Fibroblast of mammary gland (primary cell): ENCODE measurements around the gene B3GAT1.

Experiments used
- DNase-seq: peaks from one replicate; pipeline ENCODE4 v3.0.0-alpha.2; 2010; ENCODE audit warnings: low read depth
- H3K4me3 ChIP-seq: 2 replicates; pipeline ENCODE4 v1.5.1; 2011; ENCODE audit warnings: low read depth, mild to moderate bottlenecking, low read length, moderate library complexity; ENCODE audit not compliant: control insufficient read depth
- TF ChIP-seq, protein P1 (sequence below): conservative IDR thresholded peaks from 2 replicates; pipeline ENCODE4 v1.5.1; 2011; ENCODE audit warnings: low read depth, low read length, inconsistent platforms; ENCODE audit not compliant: control insufficient read depth, insufficient read depth

The B3GAT1 gene

DNA sequence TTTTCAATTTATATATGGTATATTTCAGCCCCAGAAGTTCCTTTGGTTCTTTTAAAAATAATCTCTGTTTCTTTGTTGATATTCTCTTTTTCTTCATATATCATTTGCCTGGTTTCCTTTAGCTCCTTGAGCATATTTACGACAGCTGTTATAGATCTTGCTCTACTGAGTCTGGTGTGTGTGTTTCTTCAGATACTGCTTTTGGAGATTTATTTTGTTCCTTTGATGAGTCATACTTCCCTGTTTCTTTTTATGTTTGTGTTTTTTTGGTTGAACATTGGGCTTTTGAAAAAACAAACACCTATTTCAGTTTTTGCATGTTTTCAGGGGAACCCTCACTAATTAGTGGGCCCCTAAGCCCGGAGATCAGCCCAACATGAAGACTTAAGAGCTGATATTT lies 56.9 kb downstream of the B3GAT1 start:
- TF ChIP-seq, protein P1, sequence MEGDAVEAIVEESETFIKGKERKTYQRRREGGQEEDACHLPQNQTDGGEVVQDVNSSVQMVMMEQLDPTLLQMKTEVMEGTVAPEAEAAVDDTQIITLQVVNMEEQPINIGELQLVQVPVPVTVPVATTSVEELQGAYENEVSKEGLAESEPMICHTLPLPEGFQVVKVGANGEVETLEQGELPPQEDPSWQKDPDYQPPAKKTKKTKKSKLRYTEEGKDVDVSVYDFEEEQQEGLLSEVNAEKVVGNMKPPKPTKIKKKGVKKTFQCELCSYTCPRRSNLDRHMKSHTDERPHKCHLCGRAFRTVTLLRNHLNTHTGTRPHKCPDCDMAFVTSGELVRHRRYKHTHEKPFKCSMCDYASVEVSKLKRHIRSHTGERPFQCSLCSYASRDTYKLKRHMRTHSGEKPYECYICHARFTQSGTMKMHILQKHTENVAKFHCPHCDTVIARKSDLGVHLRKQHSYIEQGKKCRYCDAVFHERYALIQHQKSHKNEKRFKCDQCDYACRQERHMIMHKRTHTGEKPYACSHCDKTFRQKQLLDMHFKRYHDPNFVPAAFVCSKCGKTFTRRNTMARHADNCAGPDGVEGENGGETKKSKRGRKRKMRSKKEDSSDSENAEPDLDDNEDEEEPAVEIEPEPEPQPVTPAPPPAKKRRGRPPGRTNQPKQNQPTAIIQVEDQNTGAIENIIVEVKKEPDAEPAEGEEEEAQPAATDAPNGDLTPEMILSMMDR: no peak
- no peak for DNase-seq
- no peak overlapping the region for H3K4me3 ChIP-seq

DNA sequence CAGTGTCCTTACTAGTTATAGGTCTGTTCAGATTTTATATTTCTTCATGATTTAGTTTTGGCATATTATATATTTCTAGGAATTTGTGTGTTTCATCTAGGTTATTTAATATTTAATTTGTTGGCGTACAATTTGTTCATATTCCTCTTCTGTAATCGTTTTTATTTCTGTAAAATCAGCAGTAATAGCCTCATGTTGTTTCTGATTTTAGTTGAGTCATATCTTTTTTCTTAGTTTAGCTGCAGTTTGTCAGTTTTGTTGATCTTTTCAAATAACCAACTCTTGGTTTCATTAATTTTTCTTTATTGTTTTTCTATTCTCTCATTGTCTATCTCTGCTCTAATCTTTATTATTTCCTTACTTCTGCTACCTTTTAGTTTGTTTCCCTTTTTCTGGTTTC lies 59.9 kb downstream of the B3GAT1 start:
- DNase-seq: no peak
- no peak overlapping the region for H3K4me3 ChIP-seq

DNA sequence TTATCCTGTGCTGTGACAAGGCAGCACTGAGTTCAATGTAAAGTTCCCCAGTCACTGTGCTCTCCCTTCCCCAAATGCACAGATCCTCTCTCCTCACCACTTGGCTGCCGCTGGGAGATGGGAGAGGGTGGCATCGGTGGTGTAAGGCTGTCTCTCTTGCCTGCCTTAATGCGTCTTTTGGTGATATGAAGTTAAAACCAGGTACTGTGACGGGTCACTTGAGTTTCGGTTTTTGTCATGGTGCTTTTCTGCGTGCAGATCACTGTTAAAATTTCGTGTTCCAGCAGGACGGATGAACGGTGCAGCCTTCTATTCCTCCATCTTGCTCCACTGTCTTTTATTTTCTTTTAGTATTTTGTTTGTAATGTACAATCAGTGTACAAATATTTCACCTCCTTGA lies 61.7 kb downstream of the B3GAT1 start:
- H3K4me3 ChIP-seq: no peak overlapping the region
- TF ChIP-seq, protein P1: no peak
- no peak for DNase-seq

More for the DNA sequence above, 59.9 kb downstream of the B3GAT1 start:
- TF ChIP-seq, protein P1: no peak

DNA sequence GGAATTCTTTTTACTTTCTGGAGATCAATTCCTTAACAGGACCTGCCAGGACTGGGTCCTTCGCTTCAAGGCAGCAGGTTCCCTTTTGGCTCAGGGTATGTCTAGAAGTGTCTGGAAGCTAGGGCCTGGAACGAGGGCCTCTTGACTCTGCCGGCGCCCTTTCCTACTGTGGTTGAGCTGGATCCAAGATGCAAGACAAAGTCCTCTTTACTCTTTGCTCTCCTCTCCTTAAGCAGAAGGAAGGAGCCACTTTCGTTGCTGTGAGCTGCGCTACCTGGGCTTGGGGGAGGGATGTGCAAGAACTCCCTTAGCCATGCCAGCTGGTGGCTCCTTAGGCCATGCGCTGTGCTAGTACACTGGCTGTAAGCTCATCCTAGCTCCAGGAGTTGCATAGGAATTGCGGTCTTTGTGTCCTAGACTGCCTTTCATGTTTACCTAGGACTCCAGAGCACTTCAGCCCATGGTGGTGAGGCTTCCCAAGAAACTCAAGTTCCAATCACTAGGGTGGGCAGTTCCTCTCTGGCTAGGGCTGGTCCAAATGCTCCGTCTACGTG lies 62.2 kb downstream of the B3GAT1 start:
- H3K4me3 ChIP-seq: no peak overlapping the region
- DNase-seq: no peak
- TF ChIP-seq, protein P1: no peak

DNA sequence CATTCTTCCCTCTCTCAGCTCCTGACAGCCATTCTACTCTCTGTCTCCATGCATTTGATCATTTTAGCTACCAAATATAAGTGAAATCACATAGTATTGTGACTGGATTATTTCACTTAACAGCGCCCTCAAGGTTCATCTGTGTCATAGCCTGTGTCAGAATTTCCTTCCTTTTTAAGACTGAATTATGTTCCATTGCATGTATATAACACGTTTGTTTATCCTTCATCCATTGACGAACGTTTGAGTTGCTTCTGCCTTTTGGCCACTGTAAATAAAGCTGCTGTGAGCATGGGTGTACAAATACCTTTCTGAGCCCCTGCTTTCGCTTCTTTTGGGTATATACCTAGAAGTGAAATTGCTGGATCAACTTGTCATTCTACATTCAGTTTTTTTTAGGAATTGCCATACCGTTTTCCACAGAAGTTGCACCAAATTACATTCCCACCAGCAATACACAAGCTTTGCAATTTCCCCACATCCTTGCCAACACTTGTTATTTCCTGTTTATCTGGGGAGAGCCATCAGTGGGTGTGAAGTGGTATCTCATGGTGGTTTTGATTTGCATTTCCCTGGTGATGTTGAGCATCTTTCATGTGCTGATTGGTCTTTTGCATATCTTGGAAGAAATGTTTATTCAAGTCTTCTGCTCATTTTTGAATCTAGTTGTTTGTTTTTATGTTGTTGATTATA lies 62.8 kb downstream of the B3GAT1 start:
- TF ChIP-seq, protein P1: no peak
- no peak overlapping the region for H3K4me3 ChIP-seq
- no peak for DNase-seq

DNA sequence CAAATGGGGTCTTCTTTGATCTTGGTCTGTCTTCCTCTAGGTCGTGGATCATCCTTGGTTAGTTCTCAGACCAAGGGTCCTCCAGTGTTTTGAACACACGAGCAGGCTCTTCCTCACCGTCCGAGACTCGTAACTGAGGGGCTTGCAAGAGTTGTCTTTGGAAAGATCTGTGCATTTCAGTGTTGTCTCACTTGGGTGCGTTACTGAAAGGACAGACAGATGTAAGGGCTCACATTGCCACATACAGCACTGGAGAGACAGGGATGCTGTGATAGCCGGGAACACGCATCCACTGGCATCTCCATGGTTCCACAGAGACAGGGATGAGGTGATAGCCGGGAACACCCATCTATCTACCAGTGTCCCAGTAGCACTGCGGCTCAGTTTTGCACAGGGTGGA lies 64.6 kb downstream of the B3GAT1 start:
- no peak overlapping the region for H3K4me3 ChIP-seq
- no peak for DNase-seq
- TF ChIP-seq, protein P1: no peak
